ENCODE measurements around the gene COX14. TPM values are rescaled to one million over a fixed set of nuclear protein-coding genes. Genes with fewer than 3 reads are reported as not detected.
A peak's percentile ranks its signal among the peaks of the same experiment; 100 is the strongest.

Gene COX14
- total and polyA plus RNA-seq, 2 experiments from 2014 or later, result 53.4 to 122 TPM

DNA sequence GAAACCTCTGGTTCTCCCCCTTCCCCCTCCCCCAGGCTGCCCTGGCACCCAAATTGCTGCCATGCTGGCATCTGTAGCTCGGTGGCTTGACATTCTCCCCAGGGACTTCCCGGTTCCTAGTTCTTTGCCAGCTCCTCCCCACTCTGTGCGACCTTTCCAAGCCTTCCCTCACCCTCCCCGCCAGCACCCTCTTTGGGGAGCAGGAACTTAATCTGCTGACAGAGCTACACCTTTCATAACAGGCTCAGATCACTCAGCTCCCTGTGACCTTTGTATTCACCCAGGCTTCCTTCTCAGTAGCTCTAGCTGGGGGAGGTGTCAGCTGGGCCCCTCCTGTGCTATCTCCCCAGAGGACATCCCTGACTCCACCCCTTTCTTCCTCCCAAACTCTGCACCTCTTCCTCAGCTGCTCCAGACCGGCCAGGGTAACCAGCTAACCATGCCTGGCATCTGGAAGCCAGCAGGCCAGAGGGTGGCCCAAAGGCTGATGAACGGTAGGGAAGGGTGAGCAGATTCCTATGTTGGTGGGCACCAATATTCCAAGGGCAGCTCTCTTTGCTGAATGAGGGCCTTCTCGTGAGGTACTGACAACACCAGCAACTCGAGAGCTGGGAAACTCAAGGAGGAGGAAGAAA is 1.8 kb upstream of the COX14 start:
- Histone ChIP-seq H3K27me3 (replicated peaks; ENCODE audit: insufficient read depth) (no peaks in the 10 kb centered on the region), H3K4me3 (no peak overlapping the region; the same call in 1 of the 2 replicates), H3K36me3 (ENCODE audit: low read depth) (no peaks in the 10 kb centered on the region), H3K9ac (no peak overlapping the region), H3K9me2 (ENCODE audit: insufficient read depth) (no peaks in the 10 kb centered on the region), H3K9me3 (ENCODE audit: low read depth) (no peaks in the 10 kb centered on the region), H3K79me2 (ENCODE audit: insufficient read depth) (peaks cover 28% of the 10 kb centered on the region), H3K4me1 (ENCODE audit: insufficient read depth) (peaks cover 17% of the 10 kb centered on the region), H3F3A (ENCODE audit: insufficient read depth) (peaks cover 7% of the 10 kb centered on the region), H2AFZ (peak overlapping the region; percentile 89), H3K4me2 (ENCODE audit: unreplicated experiment) (peak overlapping the region; percentile 7), H3K27ac (peak overlapping the region; percentile 20), H4K20me1 (ENCODE audit: insufficient read depth) (no peaks in the 10 kb centered on the region)
- in situ Hi-C loops (cut with MboI), result no loop called here
- WGBS, 2 experiments (ENCODE audit: low coverage in 1 of 2, low lambda C conversion rate in 2 of 2, missing lambda C conversion rate in 2 of 2), result 54 to 59% methylated on average over 8 of the region's 8 CpGs
- TF ChIP-seq EZH2 (IDR thresholded peaks at IDR 0.05; ENCODE audit: insufficient read depth, poor library complexity, severe bottlenecking) (no peak), EZH2phosphoT487 (IDR thresholded peaks at IDR 0.05; ENCODE audit: insufficient read depth, low read depth) (no peak)
- DNase-seq, result no peak

- peak overlapping the region; percentile 13; the same call in 1 of the 2 replicates for H3K9ac ChIP-seq
- TF ChIP-seq EZH2phosphoT487 (IDR thresholded peaks at IDR 0.05; ENCODE audit: insufficient read depth, low read depth) (no peak), EZH2 (IDR thresholded peaks at IDR 0.05; ENCODE audit: insufficient read depth, poor library complexity, severe bottlenecking) (no peak)
- H3K79me2 ChIP-seq (ENCODE audit: insufficient read depth), result peaks cover 34% of the 10 kb centered on the region
- no peaks in the 10 kb centered on the region for H3K27me3 ChIP-seq (replicated peaks; ENCODE audit: insufficient read depth)
- DNase-seq, result peak; percentile 60
- in situ Hi-C loops (cut with MboI), result no loop called here
- peak overlapping the region; percentile 89 for H2AFZ ChIP-seq
- peak overlapping the region; percentile 7 for H3K4me2 ChIP-seq (ENCODE audit: unreplicated experiment)
- peaks cover 17% of the 10 kb centered on the region for H3K4me1 ChIP-seq (ENCODE audit: insufficient read depth)
- no peak overlapping the region; the same call in 1 of the 2 replicates for H3K4me3 ChIP-seq
- no peaks in the 10 kb centered on the region for H3K9me2 ChIP-seq (ENCODE audit: insufficient read depth)
- peak overlapping the region; percentile 20 for H3K27ac ChIP-seq
- no peaks in the 10 kb centered on the region for H3K36me3 ChIP-seq (ENCODE audit: low read depth)
- peaks cover 7% of the 10 kb centered on the region for H3F3A ChIP-seq (ENCODE audit: insufficient read depth)
- H3K9me3 ChIP-seq (ENCODE audit: low read depth), result no peaks in the 10 kb centered on the region
- H4K20me1 ChIP-seq (ENCODE audit: insufficient read depth), result no peaks in the 10 kb centered on the region
- WGBS, 2 experiments (ENCODE audit: low coverage in 1 of 2, low lambda C conversion rate in 2 of 2, missing lambda C conversion rate in 2 of 2), result 26 to 30% methylated on average over 7 of the region's 7 CpGs
Measured at GRCh38 chr12:50110762-50111351, 1.2 kb upstream of the COX14 start.

- Histone ChIP-seq H3K4me1 (ENCODE audit: insufficient read depth) (peaks cover 17% of the 10 kb centered on the region), H3K9me3 (ENCODE audit: low read depth) (no peaks in the 10 kb centered on the region), H3K27me3 (replicated peaks; ENCODE audit: insufficient read depth) (no peaks in the 10 kb centered on the region), H3K9ac (peak overlapping the region; percentile 47), H4K20me1 (ENCODE audit: insufficient read depth) (no peaks in the 10 kb centered on the region), H3K36me3 (ENCODE audit: low read depth) (0 out of 2 replicates have a peak, but pooled peaks cover 2% of the 10 kb centered on the region), H3K9me2 (ENCODE audit: insufficient read depth) (no peaks in the 10 kb centered on the region), H3K4me2 (ENCODE audit: unreplicated experiment) (peak overlapping the region; percentile 63), H2AFZ (peak overlapping the region; percentile 89), H3F3A (ENCODE audit: insufficient read depth) (peaks cover 7% of the 10 kb centered on the region), H3K79me2 (ENCODE audit: insufficient read depth) (peaks cover 38% of the 10 kb centered on the region), H3K4me3 (peak overlapping the region; percentile 58), H3K27ac (no peak overlapping the region)
- TF ChIP-seq EZH2phosphoT487 (IDR thresholded peaks at IDR 0.05; ENCODE audit: insufficient read depth, low read depth), result no peak
- in situ Hi-C loops (cut with MboI), result no loop called here
- WGBS, 2 experiments (ENCODE audit: low coverage in 1 of 2, low lambda C conversion rate in 2 of 2, missing lambda C conversion rate in 2 of 2), result 2 to 13% methylated on average over 9 to 19 of the region's 19 CpGs
- no peak for DNase-seq
Measured at GRCh38 chr12:50111395-50111692, 692 bp upstream of the COX14 start.

GRCh38 chr12:50112456-50113218 is 601 bp downstream of the COX14 start:
- Histone ChIP-seq H3K36me3 (ENCODE audit: low read depth) (0 out of 2 replicates have a peak, but pooled peaks cover 6% of the 10 kb centered on the region), H3F3A (ENCODE audit: insufficient read depth) (peaks cover 7% of the 10 kb centered on the region), H3K9me3 (ENCODE audit: low read depth) (no peaks in the 10 kb centered on the region), H3K79me2 (ENCODE audit: insufficient read depth) (peaks cover 51% of the 10 kb centered on the region), H3K4me1 (ENCODE audit: insufficient read depth) (peaks cover 17% of the 10 kb centered on the region), H3K4me3 (peak overlapping the region; percentile 93), H2AFZ (peak overlapping the region; percentile 82), H3K4me2 (ENCODE audit: unreplicated experiment) (peak overlapping the region; percentile 92), H3K9me2 (ENCODE audit: insufficient read depth) (no peaks in the 10 kb centered on the region), H3K27ac (peak overlapping the region; percentile 96), H3K9ac (peak overlapping the region; percentile 97), H3K27me3 (replicated peaks; ENCODE audit: insufficient read depth) (no peaks in the 10 kb centered on the region), H4K20me1 (ENCODE audit: insufficient read depth) (no peaks in the 10 kb centered on the region)
- no peak for TF ChIP-seq EZH2 (IDR thresholded peaks at IDR 0.05; ENCODE audit: insufficient read depth, poor library complexity, severe bottlenecking)
- TF ChIP-seq EZH2phosphoT487 (IDR thresholded peaks at IDR 0.05; ENCODE audit: insufficient read depth, low read depth), result no peak
- DNase-seq, result no peak
- 16 to 17% methylated on average over 25 to 26 of the region's 26 CpGs for WGBS, 2 experiments (ENCODE audit: low coverage in 1 of 2, low lambda C conversion rate in 2 of 2, missing lambda C conversion rate in 2 of 2)
- in situ Hi-C loops (cut with MboI), result no loop called here
